DND-41 (cell line): Measurements from ENCODE around the gene PTPRN2.
"Not testable (repeated sequence)": the region's sequence is repeated elsewhere in the genome, so short reads cannot be mapped to it uniquely, and the experiment has no call there.

ENCODE experiments used
- ATAC-seq: fragments of 200-7000 bp; cut with Tn5 transposase; 3 replicates; pipeline ENCODE4 v1.9.1; 2021; ENCODE audit warnings: low read depth; ENCODE audit not compliant: insufficient read depth
- DNase-seq: peaks from one replicate; pipeline ENCODE4 v3.0.0-alpha.2; 2020
- H2AFZ ChIP-seq: 2 replicates; pipeline ENCODE4 v1.6.0; 2012; ENCODE audit warnings: low read depth, low read length
- H3K27ac ChIP-seq: 2 replicates; pipeline ENCODE4 v1.5.1; 2012; ENCODE audit warnings: low read length, inconsistent platforms
- H3K27me3 ChIP-seq: fragments of 200-600 bp; sonication (generic); 2 replicates; pipeline ENCODE4 v1.6.0; 2012; ENCODE audit warnings: low read length, mild to moderate bottlenecking, inconsistent platforms; ENCODE audit not compliant: insufficient read depth, poor library complexity
- H3K36me3 ChIP-seq: 2 replicates; pipeline ENCODE4 v1.5.1; 2012; ENCODE audit warnings: low read length, inconsistent platforms; ENCODE audit not compliant: insufficient read depth
- H3K4me1 ChIP-seq: 2 replicates; pipeline ENCODE4 v1.5.1; 2012; ENCODE audit warnings: mild to moderate bottlenecking, low read length; ENCODE audit not compliant: insufficient read depth
- H3K4me2 ChIP-seq: 2 replicates; pipeline ENCODE4 v1.6.0; 2012; ENCODE audit warnings: mild to moderate bottlenecking, moderate library complexity, low read length, inconsistent platforms; ENCODE audit not compliant: insufficient read depth
- H3K4me3 ChIP-seq, 2 experiments: fragments of 200-600 bp in 1 of 2; shearing (Covaris generic) in 1 of 2; 2 replicates each; pipeline ENCODE4 v1.5.1; 2012 to 2016; ENCODE audit warnings: inconsistent platforms in 2 of 2, low read length in 2 of 2, mild to moderate bottlenecking in 2 of 2, low read depth in 1 of 2, moderate library complexity in 1 of 2
- H3K79me2 ChIP-seq: 2 replicates; pipeline ENCODE4 v1.6.0; 2012; ENCODE audit warnings: low read length, inconsistent platforms; ENCODE audit not compliant: insufficient read depth
- H3K9ac ChIP-seq: 2 replicates; pipeline ENCODE4 v1.6.0; 2012; ENCODE audit warnings: low read depth, mild to moderate bottlenecking, inconsistent platforms, low read length, moderate library complexity
- H3K9me3 ChIP-seq: 2 replicates; pipeline ENCODE4 v1.5.1; 2012; ENCODE audit warnings: low read length, moderate library complexity, mild to moderate bottlenecking, inconsistent platforms; ENCODE audit not compliant: insufficient read depth, severe bottlenecking
- H4K20me1 ChIP-seq: 2 replicates; pipeline ENCODE4 v1.6.0; 2012; ENCODE audit warnings: low read length; ENCODE audit not compliant: insufficient read depth
- EZH2 ChIP-seq: IDR thresholded peaks from 3 replicates; pipeline ENCODE4 v1.6.1; 2012; ENCODE audit warnings: borderline replicate concordance, low read depth, mild to moderate bottlenecking, moderate library complexity, low read length, inconsistent platforms; ENCODE audit not compliant: severe bottlenecking
- TF ChIP-seq, protein P1 (sequence below): IDR thresholded peaks from 2 replicates; pipeline ENCODE4 v1.5.1; 2012; ENCODE audit warnings: borderline replicate concordance, low read length, moderate library complexity, mild to moderate bottlenecking; ENCODE audit not compliant: poor library complexity, severe bottlenecking; ENCODE audit errors: extremely low read depth

Gene PTPRN2

DNA sequence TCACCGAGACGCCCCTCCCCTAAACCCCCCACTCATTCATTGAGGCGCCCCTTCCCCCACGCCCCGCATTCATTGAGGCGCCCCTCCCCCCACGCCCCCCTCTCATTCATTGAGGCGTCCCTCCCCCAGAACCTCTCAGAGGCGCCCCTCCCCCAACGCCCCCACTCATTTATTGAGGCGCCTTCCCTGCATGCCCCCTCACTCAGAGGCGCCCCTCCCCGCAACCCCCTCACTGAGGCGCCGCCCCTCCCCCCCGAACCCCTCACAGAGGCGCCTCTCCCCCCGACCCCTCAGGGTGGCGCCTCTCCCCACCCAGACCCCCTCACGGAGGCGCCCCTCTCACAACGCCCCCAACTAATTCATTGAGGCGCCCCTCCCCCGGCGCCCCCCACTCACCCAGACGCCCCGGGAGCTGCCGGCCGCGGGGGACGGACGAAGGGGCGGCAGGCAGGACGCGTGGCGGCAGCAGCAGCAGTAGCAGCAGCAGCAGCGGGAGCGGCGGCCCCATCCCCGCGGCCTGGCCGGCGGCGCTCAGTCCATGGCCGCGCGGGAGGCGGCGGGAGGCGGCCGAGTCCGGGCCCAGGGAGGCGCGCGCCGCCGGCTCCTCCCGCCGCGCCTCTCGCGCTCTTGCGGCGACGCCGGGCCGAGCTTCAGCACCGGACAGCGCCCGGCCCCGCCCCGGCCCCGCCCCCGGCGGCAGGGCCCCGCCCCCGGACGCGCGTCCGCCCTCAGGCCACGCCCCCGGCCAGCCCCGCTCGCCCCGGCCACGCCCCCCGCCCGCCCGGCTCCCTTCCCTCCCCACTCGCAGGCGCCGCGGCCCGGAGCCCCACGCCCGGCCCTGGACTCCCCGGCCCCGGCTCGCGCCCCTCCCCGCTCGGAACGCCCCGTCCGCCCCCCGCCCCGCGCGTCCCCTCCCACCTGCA is at the start of gene PTPRN2:
Gene PTPRN2, minus strand, starts transcription at position 662 of the 923 bp plus-strand sequence.
- no peak for DNase-seq
- no peaks in the 10 kb centered on the region for H3K36me3 ChIP-seq
- H3K4me2 ChIP-seq: no peak within 1 kb of the TSS
- H3K9me3 ChIP-seq: no peaks in the 10 kb centered on the region
- H3K27me3 ChIP-seq: no peaks in the 10 kb centered on the region
- H2AFZ ChIP-seq: no peak within 1 kb of the TSS
- H3K4me1 ChIP-seq: no peaks in the 10 kb centered on the region
- H3K27ac ChIP-seq: no peak within 1 kb of the TSS
- H3K79me2 ChIP-seq: no peaks in the 10 kb centered on the region
- no peak within 1 kb of the TSS for H3K9ac ChIP-seq
- H3K4me3 ChIP-seq: no peak within 1 kb of the TSS
- ATAC-seq: no peak
- H4K20me1 ChIP-seq: no peaks in the 10 kb centered on the region
- TF ChIP-seq EZH2: no peak
- TF ChIP-seq, protein P1, sequence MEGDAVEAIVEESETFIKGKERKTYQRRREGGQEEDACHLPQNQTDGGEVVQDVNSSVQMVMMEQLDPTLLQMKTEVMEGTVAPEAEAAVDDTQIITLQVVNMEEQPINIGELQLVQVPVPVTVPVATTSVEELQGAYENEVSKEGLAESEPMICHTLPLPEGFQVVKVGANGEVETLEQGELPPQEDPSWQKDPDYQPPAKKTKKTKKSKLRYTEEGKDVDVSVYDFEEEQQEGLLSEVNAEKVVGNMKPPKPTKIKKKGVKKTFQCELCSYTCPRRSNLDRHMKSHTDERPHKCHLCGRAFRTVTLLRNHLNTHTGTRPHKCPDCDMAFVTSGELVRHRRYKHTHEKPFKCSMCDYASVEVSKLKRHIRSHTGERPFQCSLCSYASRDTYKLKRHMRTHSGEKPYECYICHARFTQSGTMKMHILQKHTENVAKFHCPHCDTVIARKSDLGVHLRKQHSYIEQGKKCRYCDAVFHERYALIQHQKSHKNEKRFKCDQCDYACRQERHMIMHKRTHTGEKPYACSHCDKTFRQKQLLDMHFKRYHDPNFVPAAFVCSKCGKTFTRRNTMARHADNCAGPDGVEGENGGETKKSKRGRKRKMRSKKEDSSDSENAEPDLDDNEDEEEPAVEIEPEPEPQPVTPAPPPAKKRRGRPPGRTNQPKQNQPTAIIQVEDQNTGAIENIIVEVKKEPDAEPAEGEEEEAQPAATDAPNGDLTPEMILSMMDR: no peak

DNA sequence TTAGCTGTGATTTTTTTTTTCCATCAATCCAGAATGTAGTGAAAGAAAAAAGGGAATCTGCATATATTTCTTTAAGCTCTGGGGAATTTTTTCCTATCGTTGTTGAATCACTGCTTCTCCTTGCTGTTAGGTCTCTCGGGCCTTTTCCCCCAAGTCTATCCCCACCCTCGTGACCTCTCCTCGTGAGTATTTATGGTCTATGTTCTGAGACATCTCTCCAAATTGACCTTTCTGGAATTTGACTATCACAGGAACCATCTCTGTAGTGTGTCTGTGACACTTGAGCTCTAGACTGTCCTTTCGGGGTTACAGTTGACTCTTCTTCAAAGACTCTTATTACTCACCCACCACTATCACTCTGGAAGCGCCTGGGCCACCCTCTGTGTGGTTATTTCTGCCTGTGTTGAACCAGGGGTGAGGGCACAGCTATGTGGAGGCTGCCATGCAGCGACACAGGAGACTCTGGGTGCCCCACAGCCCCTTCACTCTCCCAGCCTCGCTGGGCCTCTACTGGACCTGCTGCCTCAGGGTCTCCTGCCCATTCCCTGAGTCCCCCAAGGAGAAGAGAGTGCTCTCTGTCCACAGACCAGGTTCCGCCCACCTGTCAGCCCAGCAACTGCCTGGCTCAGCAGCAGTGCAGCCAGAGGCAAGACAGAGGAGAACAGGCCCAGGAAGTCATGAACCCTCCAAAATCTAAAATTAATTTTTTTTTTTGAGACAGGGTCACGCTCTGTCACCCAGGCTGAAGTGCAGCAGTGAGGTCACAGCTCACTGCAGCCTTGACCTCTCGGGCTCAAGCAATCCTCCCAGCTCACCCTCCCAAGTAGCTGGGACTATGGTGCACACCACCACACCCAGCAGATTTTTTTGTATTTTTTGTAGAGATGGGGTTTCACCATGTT is 45.7 kb upstream of the PTPRN2 start:
- no peak overlapping the region for H3K27ac ChIP-seq
- H3K9ac ChIP-seq: no peak overlapping the region
- no peaks in the 10 kb centered on the region for H3K4me1 ChIP-seq
- H3K4me2 ChIP-seq: no peak overlapping the region
- TF ChIP-seq, protein P1: no peak
- peaks cover 82% of the 10 kb centered on the region for H3K36me3 ChIP-seq
- DNase-seq (no peak), ATAC-seq (peak; percentile 50; the same call in 2 of the 3 replicates)
- no peaks in the 10 kb centered on the region for H3K27me3 ChIP-seq
- no peaks in the 10 kb centered on the region for H3K9me3 ChIP-seq
- no peak overlapping the region for H2AFZ ChIP-seq
- no peaks in the 10 kb centered on the region for H4K20me1 ChIP-seq
- peaks cover 4% of the 10 kb centered on the region; the same call in 1 of the 2 replicates for H3K79me2 ChIP-seq
- H3K4me3 ChIP-seq: no peak overlapping the region

DNA sequence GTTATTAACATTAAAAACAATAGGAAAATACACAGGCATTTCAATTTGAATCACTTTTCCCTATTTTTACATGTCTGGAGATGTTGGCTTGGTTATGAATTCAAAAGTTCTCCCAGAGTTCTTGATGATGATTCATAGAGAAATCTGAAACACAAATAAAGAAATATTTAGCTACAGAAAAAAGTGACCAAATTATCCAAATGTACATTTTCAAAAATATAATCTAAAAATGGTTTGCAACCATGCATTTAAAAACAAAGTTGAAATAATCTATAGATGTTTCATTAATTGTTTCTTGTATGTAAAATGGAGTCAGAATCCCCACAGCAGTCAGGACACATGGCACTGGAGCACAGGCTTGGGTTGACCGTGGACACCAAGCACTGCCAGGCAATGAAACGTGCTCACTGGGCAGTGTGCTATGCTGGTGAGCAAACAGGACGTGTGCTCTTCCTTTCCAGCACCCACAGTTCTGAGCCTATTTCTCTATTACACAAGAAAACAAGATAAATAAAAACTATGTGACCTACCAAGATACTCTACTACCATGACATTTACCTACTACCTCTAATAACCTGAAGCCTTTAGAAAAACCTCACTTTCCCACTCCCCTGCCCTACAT is 44.1 kb upstream of the PTPRN2 start:
- Histone ChIP-seq H3K36me3 (peaks cover 80% of the 10 kb centered on the region), H3K4me3 (no peak overlapping the region), H2AFZ (no peak overlapping the region), H3K4me1 (no peaks in the 10 kb centered on the region), H4K20me1 (no peaks in the 10 kb centered on the region), H3K27ac (no peak overlapping the region), H3K9me3 (no peaks in the 10 kb centered on the region), H3K79me2 (peaks cover 2% of the 10 kb centered on the region; the same call in 1 of the 2 replicates), H3K4me2 (no peak overlapping the region), H3K27me3 (no peaks in the 10 kb centered on the region), H3K9ac (no peak overlapping the region)
- ATAC-seq (no peak), DNase-seq (no peak)
- TF ChIP-seq, protein P1: no peak
- no peak for TF ChIP-seq EZH2

DNA sequence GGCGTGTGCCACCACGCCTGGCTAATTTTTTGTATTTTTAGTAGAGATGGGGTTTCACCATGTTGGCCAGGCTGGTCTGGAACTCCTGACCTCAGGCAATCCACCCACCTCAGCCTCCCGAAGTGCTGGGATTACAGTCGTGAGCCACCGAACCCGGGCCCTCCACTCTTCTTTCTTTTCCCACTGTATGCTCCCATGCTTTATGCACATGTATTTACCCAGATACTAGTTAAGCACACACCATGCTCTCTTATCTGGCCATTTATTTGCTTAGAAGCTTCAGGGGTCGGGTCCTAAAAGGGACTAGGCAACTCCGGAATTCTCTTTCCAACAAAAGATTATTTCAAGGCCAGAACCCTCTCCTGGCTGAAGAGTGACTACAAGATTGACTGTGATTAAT is 38.7 kb upstream of the PTPRN2 start:
- peaks cover 64% of the 10 kb centered on the region for H3K36me3 ChIP-seq

More for the DNA sequence above, 38.7 kb upstream of the PTPRN2 start:
- not testable (repeated sequence) for H2AFZ ChIP-seq, H3K4me1 ChIP-seq, H3K27me3 ChIP-seq, H4K20me1 ChIP-seq, H3K9me3 ChIP-seq, DNase-seq, H3K4me3 ChIP-seq, H3K27ac ChIP-seq, H3K9ac ChIP-seq, H3K4me2 ChIP-seq, H3K79me2 ChIP-seq, ATAC-seq
